HCT116 (cell line): Measurements from ENCODE around the gene TMEM81. TPM values are rescaled to one million over a fixed set of nuclear protein-coding genes. Genes with fewer than 3 reads are reported as not detected.

Experiments used
- ATAC-seq: fragments of 200-7000 bp; cut with Tn5 transposase; 2 replicates; pipeline ENCODE4 v1.9.1; 2020; ENCODE audit warnings: mild to moderate bottlenecking, moderate library complexity
- BruUV-seq: library from RNA; stranded (reverse); fragments of 400-500 nt; replicated peaks from 2 replicates; lab custom pipeline; 2021; lab: Mats Ljungman, UMichigan
- CTCF ChIA-PET: fragments of 300-600 bp; sonication (Branson Sonifier 250); formaldehyde crosslinking; loops from one replicate; lab custom pipeline; 2021; ENCODE audit warnings: antibody characterized with exemption; lab: Charles Lee
- POLR2A ChIA-PET: fragments of 300-600, 350-600 bp; sonication (Branson Sonifier 250); formaldehyde crosslinking; loops from one replicate; lab custom pipeline; 2021; ENCODE audit warnings: antibody characterized with exemption; lab: Charles Lee
- RAD21 ChIA-PET, 2 experiments: fragments of 300-600 bp; sonication (Branson Sonifier 250); formaldehyde crosslinking; loops; one replicate each; lab custom pipeline; 2023; ENCODE audit warnings: low total read pairs in 2 of 2; ENCODE audit not compliant: uncharacterized antibody in 2 of 2, unreplicated experiment in 2 of 2, low non-redundant PET in 1 of 2; lab: Charles Lee
- DNase-seq: peaks from one replicate; pipeline ENCODE4 v3.0.0-alpha.2; 2010; ENCODE audit warnings: low read depth, low spot score
- H2AFZ ChIP-seq: fragments of 200-600 bp; shearing (Covaris generic), sonication (generic); 2 replicates; pipeline ENCODE4 v1.6.1; 2017; ENCODE audit warnings: low read depth, mixed run types, mixed read lengths, antibody characterized with exemption, low read length; ENCODE audit not compliant: poor library complexity, severe bottlenecking
- H3K27ac ChIP-seq: 2 replicates; pipeline ENCODE4 v1.5.1; 2012; ENCODE audit warnings: low read depth, low read length
- H3K27me3 ChIP-seq: fragments of 200-600 bp; sonication (generic); 2 replicates; pipeline ENCODE4 v1.6.1; 2016; ENCODE audit warnings: mixed run types, low read length, mixed read lengths; ENCODE audit not compliant: insufficient read depth
- H3K36me3 ChIP-seq, 2 experiments: fragments of 200-500 bp in 1 of 2; fragments of 200-600 bp in 1 of 2; sonication (Bioruptor generic) in 1 of 2; sonication (generic) in 1 of 2; 2 replicates each; pipeline versions ENCODE4 v1.5.1 to v1.6.1; 2014 to 2016; ENCODE audit warnings: low read length in 2 of 2, inconsistent platforms in 1 of 2, mixed read lengths in 1 of 2, mixed run types in 1 of 2; ENCODE audit not compliant: insufficient read depth in 2 of 2, control insufficient read depth in 1 of 2
- H3K4me1 ChIP-seq, 2 experiments: fragments of 200-600 bp in 1 of 2; sonication (generic) in 1 of 2; 2 replicates each; pipeline versions ENCODE4 v1.5.1 to v1.6.1; 2012 to 2017; ENCODE audit warnings: low read length in 2 of 2, inconsistent platforms in 1 of 2, mild to moderate bottlenecking in 1 of 2, mixed read lengths in 1 of 2, mixed run types in 1 of 2, moderate library complexity in 1 of 2; ENCODE audit not compliant: insufficient read depth in 2 of 2, control insufficient read depth in 1 of 2
- H3K4me2 ChIP-seq: fragments of 200-600 bp; sonication (generic); 2 replicates; pipeline ENCODE4 v1.6.1; 2017; ENCODE audit warnings: mixed run types, low read length, mixed read lengths
- H3K4me3 ChIP-seq, 2 experiments: fragments of 200-600 bp in 1 of 2; sonication (generic) in 1 of 2; replicated peaks in 1 of 2; 2 replicates each; pipeline ENCODE4 v1.5.1; 2011 to 2016; ENCODE audit warnings: low read length in 2 of 2, control low read depth in 1 of 2, low read depth in 1 of 2, mild to moderate bottlenecking in 1 of 2, mixed read lengths in 1 of 2, mixed run types in 1 of 2
- H3K79me2 ChIP-seq: fragments of 200-600 bp; sonication (generic); 2 replicates; pipeline ENCODE4 v1.6.1; 2017; ENCODE audit warnings: mild to moderate bottlenecking, mixed run types, low read length, moderate library complexity, mixed read lengths; ENCODE audit not compliant: insufficient read depth
- H3K9ac ChIP-seq: fragments of 200-600 bp; sonication (generic); 2 replicates; pipeline ENCODE4 v1.6.1; 2016; ENCODE audit warnings: low read length, mixed read lengths
- H3K9me2 ChIP-seq: fragments of 200-600 bp; sonication (generic), shearing (Covaris generic); 2 replicates; pipeline ENCODE4 v1.6.1; 2017; ENCODE audit warnings: mixed run types, mild to moderate bottlenecking, moderate library complexity; ENCODE audit not compliant: insufficient read depth
- H3K9me3 ChIP-seq, 2 experiments: fragments of 200-500 bp in 1 of 2; fragments of 200-600 bp in 1 of 2; sonication (Bioruptor generic) in 1 of 2; sonication (generic) in 1 of 2; 2 replicates each; pipeline ENCODE4 v1.6.1; 2014 to 2017; ENCODE audit warnings: low read length in 2 of 2, mixed read lengths in 2 of 2, inconsistent platforms in 1 of 2, low read depth in 1 of 2, mild to moderate bottlenecking in 1 of 2, mixed run types in 1 of 2, moderate library complexity in 1 of 2; ENCODE audit not compliant: control insufficient read depth in 1 of 2, insufficient read depth in 1 of 2
- H4K20me1 ChIP-seq: fragments of 200-600 bp; sonication (generic), shearing (Covaris generic); 2 replicates; pipeline ENCODE4 v1.6.1; 2017; ENCODE audit warnings: mixed run types, mild to moderate bottlenecking, moderate library complexity; ENCODE audit not compliant: insufficient read depth
- CBX3 ChIP-seq: IDR thresholded peaks from 2 replicates; pipeline ENCODE4 v1.6.1; 2012; ENCODE audit warnings: low read depth
- EGR1 ChIP-seq: IDR thresholded peaks from 2 replicates; pipeline ENCODE4 v1.6.1; 2012; ENCODE audit warnings: low read depth
- ELF1 ChIP-seq: IDR thresholded peaks from 2 replicates; pipeline ENCODE4 v1.6.1; 2012; ENCODE audit warnings: low read depth, borderline replicate concordance
- EZH2 ChIP-seq: fragments of 200-600 bp; sonication (generic); IDR thresholded peaks from 2 replicates; pipeline ENCODE4 v1.6.1; 2017; ENCODE audit warnings: antibody characterized with exemption, mixed run types
- EZH2phosphoT487 ChIP-seq: fragments of 200-600 bp; IDR thresholded peaks from 2 replicates; pipeline ENCODE4 v1.6.1; 2018; ENCODE audit warnings: antibody characterized with exemption, borderline replicate concordance
- FOSL1 ChIP-seq: IDR thresholded peaks from 2 replicates; pipeline ENCODE4 v1.6.1; 2012; ENCODE audit warnings: low read depth
- SIN3A ChIP-seq: IDR thresholded peaks from 2 replicates; pipeline ENCODE4 v1.6.1; 2012; ENCODE audit warnings: low read depth
- SP1 ChIP-seq: IDR thresholded peaks from 2 replicates; pipeline ENCODE4 v1.6.1; 2012; ENCODE audit warnings: low read depth
- SRF ChIP-seq: IDR thresholded peaks from 2 replicates; pipeline ENCODE4 v1.6.1; 2012; ENCODE audit warnings: low read depth
- YY1 ChIP-seq: IDR thresholded peaks from 2 replicates; pipeline ENCODE4 v1.6.1; 2011; ENCODE audit warnings: low read length, low read depth, moderate library complexity, mild to moderate bottlenecking; ENCODE audit not compliant: insufficient replicate concordance; ENCODE audit errors: extremely low read depth
- ZFX ChIP-seq: fragments of 450-650 bp; IDR thresholded peaks from 2 replicates; pipeline ENCODE4 v1.6.1; 2017
- intact Hi-C: fragments of 100-400 bp; cut with micrococcal nuclease; formaldehyde crosslinking; loops from 2 replicates; pipeline ENCODE4 v1.10.0; 2022
- total RNA-seq: library from RNA; stranded (reverse); gene quantifications from one replicate; pipeline ENCODE4 v1.2.1, GENCODE V29; 2021; ENCODE audit not compliant: unreplicated experiment
- TF ChIP-seq, protein P1 (sequence below), 3 experiments: fragments of 200-600 bp in 1 of 3; sonication (generic) in 1 of 3; IDR thresholded peaks in 2 of 3; conservative IDR thresholded peaks in 1 of 3; 2 replicates each; pipeline ENCODE4 v1.5.1; 2012 to 2017; ENCODE audit warnings: low read depth in 2 of 3, low read length in 2 of 3, antibody characterized with exemption in 1 of 3, borderline replicate concordance in 1 of 3, control low read depth in 1 of 3, mild to moderate bottlenecking in 1 of 3, mixed read lengths in 1 of 3, mixed run types in 1 of 3, moderate library complexity in 1 of 3; ENCODE audit not compliant: insufficient read depth in 1 of 3
- TF ChIP-seq, protein P2 (sequence below): IDR thresholded peaks from 2 replicates; pipeline ENCODE4 v1.6.1; 2011; ENCODE audit warnings: mild to moderate bottlenecking, low read length, moderate library complexity; ENCODE audit not compliant: insufficient replicate concordance; ENCODE audit errors: extremely low read depth
- TF ChIP-seq, protein P3 (sequence below): IDR thresholded peaks from 2 replicates; pipeline ENCODE4 v1.6.1; 2012; ENCODE audit warnings: low read depth

The TMEM81 gene
- total RNA-seq, 1 experiment from 2014 or later: 4.9 TPM

DNA sequence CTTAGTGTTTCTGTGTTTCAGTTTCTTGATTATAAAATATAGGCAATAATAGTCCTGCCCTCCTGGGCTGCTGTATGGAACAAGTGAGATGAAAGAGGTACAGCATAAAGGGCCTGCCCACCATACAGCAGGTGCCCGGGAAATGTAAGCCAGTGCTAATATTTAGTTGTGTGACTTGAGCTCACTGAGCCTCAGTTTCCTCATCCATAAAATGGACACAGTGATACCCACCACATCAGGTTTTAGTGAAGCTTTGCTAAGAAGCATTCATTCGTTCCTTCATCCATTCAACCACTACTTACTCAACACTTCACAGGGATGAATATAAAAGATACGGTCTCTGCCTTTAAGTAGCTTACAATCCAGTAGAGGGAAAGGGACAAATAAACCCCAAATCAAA, 21.4 kb downstream of the TMEM81 start:
- RAD21 ChIA-PET: interaction anchor here in 1 of 2 experiments (2.4 kb wide), 1 partner anchor 74 kb away, joined by 30 read pairs; no protein-coding TSS in a partner anchor
- ATAC-seq: no peak
- Histone ChIP-seq H4K20me1 (no peaks in the 10 kb centered on the region), H3K27ac (no peak overlapping the region), H3K9me2 (no peaks in the 10 kb centered on the region), H3K4me2 (no peak overlapping the region), H3K4me1 (no peaks in the 10 kb centered on the region; a peak in 1 of 4 replicates), H3K36me3 (no peaks in the 10 kb centered on the region), H3K9ac (no peak overlapping the region), H3K4me3 (no peak overlapping the region), H3K79me2 (no peaks in the 10 kb centered on the region), H3K9me3 (no peaks in the 10 kb centered on the region)
- intact Hi-C loops: loop anchor here (5.0 kb wide), 1 partner anchor 256 kb away; no protein-coding TSS in a partner anchor
- POLR2A ChIA-PET: no interaction called here
- CTCF ChIA-PET: interaction anchor here (0.9 to 4.3 kb wide), 6 partner anchors 10 to 255 kb away, joined by 3 to 205 read pairs (median 16); no protein-coding TSS in a partner anchor
- no TSS peak for BruUV-seq
- TF ChIP-seq ZFX (no peak), EZH2phosphoT487 (no peak), FOSL1 (no peak), ELF1 (no peak), SP1 (no peak), EGR1 (no peak), SRF (no peak), EZH2 (no peak), SIN3A (no peak), YY1 (no peak), CBX3 (no peak)
- TF ChIP-seq, protein P1, sequence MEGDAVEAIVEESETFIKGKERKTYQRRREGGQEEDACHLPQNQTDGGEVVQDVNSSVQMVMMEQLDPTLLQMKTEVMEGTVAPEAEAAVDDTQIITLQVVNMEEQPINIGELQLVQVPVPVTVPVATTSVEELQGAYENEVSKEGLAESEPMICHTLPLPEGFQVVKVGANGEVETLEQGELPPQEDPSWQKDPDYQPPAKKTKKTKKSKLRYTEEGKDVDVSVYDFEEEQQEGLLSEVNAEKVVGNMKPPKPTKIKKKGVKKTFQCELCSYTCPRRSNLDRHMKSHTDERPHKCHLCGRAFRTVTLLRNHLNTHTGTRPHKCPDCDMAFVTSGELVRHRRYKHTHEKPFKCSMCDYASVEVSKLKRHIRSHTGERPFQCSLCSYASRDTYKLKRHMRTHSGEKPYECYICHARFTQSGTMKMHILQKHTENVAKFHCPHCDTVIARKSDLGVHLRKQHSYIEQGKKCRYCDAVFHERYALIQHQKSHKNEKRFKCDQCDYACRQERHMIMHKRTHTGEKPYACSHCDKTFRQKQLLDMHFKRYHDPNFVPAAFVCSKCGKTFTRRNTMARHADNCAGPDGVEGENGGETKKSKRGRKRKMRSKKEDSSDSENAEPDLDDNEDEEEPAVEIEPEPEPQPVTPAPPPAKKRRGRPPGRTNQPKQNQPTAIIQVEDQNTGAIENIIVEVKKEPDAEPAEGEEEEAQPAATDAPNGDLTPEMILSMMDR (IDR thresholded peaks at IDR 0.05 in 2 of 3, conservative IDR thresholded peaks at IDR 0.05 in 1 of 3; ENCODE audit: borderline replicate concordance in 1 of 3, insufficient read depth in 1 of 3, low read depth in 2 of 3, low read length in 2 of 3): no peak
- TF ChIP-seq, protein P2, sequence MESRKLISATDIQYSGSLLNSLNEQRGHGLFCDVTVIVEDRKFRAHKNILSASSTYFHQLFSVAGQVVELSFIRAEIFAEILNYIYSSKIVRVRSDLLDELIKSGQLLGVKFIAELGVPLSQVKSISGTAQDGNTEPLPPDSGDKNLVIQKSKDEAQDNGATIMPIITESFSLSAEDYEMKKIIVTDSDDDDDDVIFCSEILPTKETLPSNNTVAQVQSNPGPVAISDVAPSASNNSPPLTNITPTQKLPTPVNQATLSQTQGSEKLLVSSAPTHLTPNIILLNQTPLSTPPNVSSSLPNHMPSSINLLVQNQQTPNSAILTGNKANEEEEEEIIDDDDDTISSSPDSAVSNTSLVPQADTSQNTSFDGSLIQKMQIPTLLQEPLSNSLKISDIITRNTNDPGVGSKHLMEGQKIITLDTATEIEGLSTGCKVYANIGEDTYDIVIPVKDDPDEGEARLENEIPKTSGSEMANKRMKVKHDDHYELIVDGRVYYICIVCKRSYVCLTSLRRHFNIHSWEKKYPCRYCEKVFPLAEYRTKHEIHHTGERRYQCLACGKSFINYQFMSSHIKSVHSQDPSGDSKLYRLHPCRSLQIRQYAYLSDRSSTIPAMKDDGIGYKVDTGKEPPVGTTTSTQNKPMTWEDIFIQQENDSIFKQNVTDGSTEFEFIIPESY: no peak
- TF ChIP-seq, protein P3, sequence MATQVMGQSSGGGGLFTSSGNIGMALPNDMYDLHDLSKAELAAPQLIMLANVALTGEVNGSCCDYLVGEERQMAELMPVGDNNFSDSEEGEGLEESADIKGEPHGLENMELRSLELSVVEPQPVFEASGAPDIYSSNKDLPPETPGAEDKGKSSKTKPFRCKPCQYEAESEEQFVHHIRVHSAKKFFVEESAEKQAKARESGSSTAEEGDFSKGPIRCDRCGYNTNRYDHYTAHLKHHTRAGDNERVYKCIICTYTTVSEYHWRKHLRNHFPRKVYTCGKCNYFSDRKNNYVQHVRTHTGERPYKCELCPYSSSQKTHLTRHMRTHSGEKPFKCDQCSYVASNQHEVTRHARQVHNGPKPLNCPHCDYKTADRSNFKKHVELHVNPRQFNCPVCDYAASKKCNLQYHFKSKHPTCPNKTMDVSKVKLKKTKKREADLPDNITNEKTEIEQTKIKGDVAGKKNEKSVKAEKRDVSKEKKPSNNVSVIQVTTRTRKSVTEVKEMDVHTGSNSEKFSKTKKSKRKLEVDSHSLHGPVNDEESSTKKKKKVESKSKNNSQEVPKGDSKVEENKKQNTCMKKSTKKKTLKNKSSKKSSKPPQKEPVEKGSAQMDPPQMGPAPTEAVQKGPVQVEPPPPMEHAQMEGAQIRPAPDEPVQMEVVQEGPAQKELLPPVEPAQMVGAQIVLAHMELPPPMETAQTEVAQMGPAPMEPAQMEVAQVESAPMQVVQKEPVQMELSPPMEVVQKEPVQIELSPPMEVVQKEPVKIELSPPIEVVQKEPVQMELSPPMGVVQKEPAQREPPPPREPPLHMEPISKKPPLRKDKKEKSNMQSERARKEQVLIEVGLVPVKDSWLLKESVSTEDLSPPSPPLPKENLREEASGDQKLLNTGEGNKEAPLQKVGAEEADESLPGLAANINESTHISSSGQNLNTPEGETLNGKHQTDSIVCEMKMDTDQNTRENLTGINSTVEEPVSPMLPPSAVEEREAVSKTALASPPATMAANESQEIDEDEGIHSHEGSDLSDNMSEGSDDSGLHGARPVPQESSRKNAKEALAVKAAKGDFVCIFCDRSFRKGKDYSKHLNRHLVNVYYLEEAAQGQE: no peak
- TF ChIP-seq, all 23 proteins: peak for 0
- Histone ChIP-seq H2AFZ (no peak overlapping the region), H3K27me3 (no peaks in the 10 kb centered on the region)
- DNase-seq: no peak
